Heart left ventricle (tissue), 16 donors: Measurements from ENCODE around the gene WDR5. TPM values are rescaled to one million over a fixed set of nuclear protein-coding genes. Genes with fewer than 3 reads are reported as not detected.

ENCODE experiments used
- ATAC-seq, 4 donors: fragments of 200-7000 bp; cut with Tn5 transposase; one replicate each; pipeline ENCODE4 v1.9.1; 2020 to 2022; ENCODE audit warnings: moderate library complexity in 4 of 4, mild to moderate bottlenecking in 3 of 4, moderate number of reproducible peaks in 1 of 4
- DNase-seq, 5 donors: peaks; one replicate each; pipeline ENCODE4 v3.0.0-alpha.2; 2020
- H3K27ac ChIP-seq, 12 donors: fragments of 200-600 bp; sonication (generic) in 4 of 12; one replicate each; pipeline versions ENCODE4 v1.5.0 to v1.8.0; 2016 to 2022; ENCODE audit warnings: mild to moderate bottlenecking in 2 of 12
- H3K27me3 ChIP-seq, 9 donors: fragments of 200-600 bp; sonication (generic) in 2 of 9; one replicate each; pipeline versions ENCODE4 v1.5.1 to v1.8.0; 2016 to 2022; ENCODE audit warnings: mild to moderate bottlenecking in 3 of 9
- H3K36me3 ChIP-seq, 9 donors: fragments of 200-600 bp; sonication (generic) in 2 of 9; one replicate each; pipeline versions ENCODE4 v1.5.0 to v1.8.0; 2018 to 2022; ENCODE audit warnings: mild to moderate bottlenecking in 2 of 9
- H3K4me1 ChIP-seq, 12 donors: fragments of 200-600 bp; sonication (generic) in 4 of 12; one replicate each; pipeline versions ENCODE4 v1.5.0 to v1.8.0; 2016 to 2022; ENCODE audit warnings: mild to moderate bottlenecking in 3 of 12
- H3K4me3 ChIP-seq, 12 donors: fragments of 200-600 bp; sonication (generic) in 4 of 12; one replicate each; pipeline versions ENCODE4 v1.5.0 to v1.8.0; 2017 to 2022; ENCODE audit warnings: mild to moderate bottlenecking in 9 of 12, moderate library complexity in 4 of 12
- H3K9me3 ChIP-seq, 12 donors: fragments of 200-600 bp; sonication (generic) in 4 of 12; one replicate each; pipeline versions ENCODE4 v1.5.0 to v1.8.0; 2016 to 2022; ENCODE audit warnings: mild to moderate bottlenecking in 1 of 12
- CTCF ChIP-seq, 12 donors: fragments of 200-600 bp; sonication (generic) in 4 of 12; IDR thresholded peaks; one replicate each; pipeline versions ENCODE4 v1.5.0 to v1.8.0; 2018 to 2022; ENCODE audit warnings: antibody characterized with exemption in 12 of 12, mild to moderate bottlenecking in 5 of 12
- POLR2A ChIP-seq, 2 donors: fragments of 450-650 bp; IDR thresholded peaks; one replicate each; pipeline ENCODE4 v1.6.1; 2017; ENCODE audit warnings: antibody characterized with exemption in 2 of 2, mild to moderate bottlenecking in 2 of 2, moderate library complexity in 2 of 2
- whole genome bisulfite sequencing, 4 donors: extraction: QIAGEN DNeasy Blood & Tissue Kit in 2 of 4; methylation state at CpG; one replicate each; pipeline versions ENCODE4 v1.1.5 to v1.1.7; 2013 to 2018; 5-methylcytosine and 5-hydroxymethylcytosine counted together
- intact Hi-C, 10 donors: fragments of 100-400 bp; cut with DNase I; formaldehyde crosslinking; loops; one replicate each; pipeline versions ENCODE4 v1.11.1 to v1.14.2; 2022
- polyA plus RNA-seq, 2 donors: library from polyadenylated mRNA; stranded (reverse); fragments of 200-250 nt; gene quantifications; one replicate each; pipeline ENCODE4 v1.2.3, GENCODE V29; 2013
- total RNA-seq, 9 donors: library from RNA; depleted of rRNA in 2 of 9; stranded (reverse); fragments of >200 nt in 2 of 9; fragmentation: NEBNext Ultra II Directional in 3 of 9; extraction: Animal tissue kit (Norgen Biotek cat#: 25700) in 3 of 9; gene quantifications; one replicate each; pipeline versions ENCODE4 v1.1.0 to v1.2.4, GENCODE V29; 2016 to 2023
- donor health status: ischemic (EF 13 %, LVEDD 7.1; RV severe dilation, severe dysfunction).
- donor health status: healthy with polysubstance abuse.
- donor health status: DM: no; HTN: yes; CAD: no.
- donor health status: DM: no; HTN: no; CAD: no.
- donor health status: ischemic (EF 25% LVEDD 6.9; RV normal size, moderate dysfunction).
- donor health status: ischemic (EF 25% LVEDD 5.7; RV mildly dilated, moderate dysfunction).
- donor health status: healthy.
- donor health status: DM: yes; HTN: yes; CAD: no.
- donor health status: ischemic (EF 35%, LVEDD 5.7; RV mildly dilated, moderate dysfunction).
- donor health status: nonischemic (EF 11% LVEDD 7.7; RV severe dilation, severe dysfunction).
- donor health status: DM: yes; HTN: yes; CAD: no.
- donor health status: PGD.
- donor health status: ischemic (EF 29% LVEDD 5.4; RV normal size, mild dysfunction).
- donor health status: nonischemic (EF 23%, LVEDD 6.1; RV moderate dilation, normal function).

The WDR5 gene
- total and polyA plus RNA-seq, 11 donors = 12.9 to 24.7 (median 17.2) TPM

- no peaks in the 10 kb centered on the region for H3K9me3 ChIP-seq
- H3K36me3 ChIP-seq = peaks cover 0 to 100% (median 96%) of the 10 kb centered on the region in 9 donors
- no peak for DNase-seq
- intact Hi-C loops = no loop called here
- H3K27ac ChIP-seq = no peak overlapping the region
- H3K4me1 ChIP-seq = no peaks in the 10 kb centered on the region
- TF ChIP-seq CTCF (IDR thresholded peaks at IDR 0.05) (no peak), POLR2A (IDR thresholded peaks at IDR 0.05) (no peak)
- no peaks in the 10 kb centered on the region for H3K27me3 ChIP-seq
- no peak for ATAC-seq
- WGBS, 4 donors = 92 to 96% (median 95%) methylated on average over 19 to 27 of the region's 27 CpGs
- H3K4me3 ChIP-seq = no peak overlapping the region
These were observed 18.4 kb downstream of the WDR5 start for GRCh38 chr9:134154262-134154701.

GRCh38 chr9:134155812-134156377 lies 20.0 kb downstream of the WDR5 start:
- TF ChIP-seq CTCF (IDR thresholded peaks at IDR 0.05) (no peak), POLR2A (IDR thresholded peaks at IDR 0.05) (no peak)
- no peak for ATAC-seq
- intact Hi-C loops = no loop called here
- 95 to 96% (median 95%) methylated on average over 13 to 20 of the region's 20 CpGs for WGBS, 4 donors
- Histone ChIP-seq H3K27me3 (no peaks in the 10 kb centered on the region), H3K36me3 (peaks cover 0 to 91% (median 80%) of the 10 kb centered on the region in 9 donors), H3K4me3 (no peak overlapping the region), H3K9me3 (no peaks in the 10 kb centered on the region), H3K27ac (no peak overlapping the region), H3K4me1 (no peaks in the 10 kb centered on the region)
- no peak for DNase-seq

GRCh38 chr9:134156564-134157377 lies 20.9 kb downstream of the WDR5 start:
- no peak for ATAC-seq
- H3K9me3 ChIP-seq = no peaks in the 10 kb centered on the region
- no peak overlapping the region for H3K27ac ChIP-seq
- WGBS, 4 donors = 91 to 98% (median 95%) methylated on average over 29 to 33 of the region's 33 CpGs
- no peak overlapping the region for H3K4me3 ChIP-seq
- H3K36me3 ChIP-seq = peaks cover 0 to 83% (median 72%) of the 10 kb centered on the region in 9 donors
- no peaks in the 10 kb centered on the region for H3K4me1 ChIP-seq
- intact Hi-C loops = no loop called here
- DNase-seq = no peak
- no peaks in the 10 kb centered on the region for H3K27me3 ChIP-seq
- TF ChIP-seq POLR2A (IDR thresholded peaks at IDR 0.05) = no peak
- TF ChIP-seq CTCF (IDR thresholded peaks at IDR 0.05) = no peak

GRCh38 chr9:134157378-134157885 lies 21.6 kb downstream of the WDR5 start:
- Histone ChIP-seq H3K9me3 (no peaks in the 10 kb centered on the region), H3K27ac (no peak overlapping the region), H3K4me3 (no peak overlapping the region), H3K36me3 (peaks cover 0 to 76% (median 66%) of the 10 kb centered on the region in 9 donors), H3K4me1 (peaks cover 0 to 1% (median 0%) of the 10 kb centered on the region in 12 donors), H3K27me3 (no peaks in the 10 kb centered on the region)
- no peak for DNase-seq
- 95 to 97% (median 96%) methylated on average over 17 to 23 of the region's 23 CpGs for WGBS, 4 donors
- TF ChIP-seq POLR2A (IDR thresholded peaks at IDR 0.05) = no peak
- TF ChIP-seq CTCF (IDR thresholded peaks at IDR 0.05) = no peak
- ATAC-seq = no peak
- intact Hi-C loops = no loop called here
